Measurements from ENCODE around the gene IREB2. TPM values are rescaled to one million over a fixed set of nuclear protein-coding genes. Genes with fewer than 3 reads are reported as not detected.

Gene IREB2
- polyA plus RNA-seq, 3 donors = 11.7 to 25.5 (median 16.7) TPM

- Histone ChIP-seq H3K27ac (ENCODE audit: low read depth in 1 of 2, low read length in 2 of 2) (no peak overlapping the region), H3K27me3 (ENCODE audit: control insufficient read depth in 2 of 2, insufficient read depth in 2 of 2, low read length in 2 of 2) (no peaks in the 10 kb centered on the region), H3K36me3 (replicated peaks in 1 of 2; ENCODE audit: control insufficient read depth in 1 of 2, insufficient read depth in 2 of 2, low read length in 2 of 2) (no peaks in the 10 kb centered on the region), H3K4me3 (replicated peaks in 1 of 3; ENCODE audit: low read depth in 2 of 3, low read length in 3 of 3) (no peak overlapping the region), H4K20me1 (ENCODE audit: insufficient read depth, low read length) (no peaks in the 10 kb centered on the region), H3K79me2 (ENCODE audit: insufficient read depth, low read length) (no peaks in the 10 kb centered on the region), H3K9me3 (replicated peaks in 1 of 2; ENCODE audit: control insufficient read depth in 1 of 2, insufficient read depth in 1 of 2, low read length in 2 of 2) (no peaks in the 10 kb centered on the region), H3K9ac (ENCODE audit: insufficient read depth, low read length, poor library complexity, severe bottlenecking) (peak overlapping the region; percentile 8), H3K4me2 (replicated peaks; ENCODE audit: extremely low read depth, low read length, poor library complexity, severe bottlenecking) (no peak overlapping the region), H2AFZ (ENCODE audit: insufficient read depth, low read depth, low read length, poor library complexity, severe bottlenecking) (peak overlapping the region; percentile 29), H3K4me1 (ENCODE audit: control insufficient read depth in 1 of 2, insufficient read depth in 2 of 2, low read length in 2 of 2) (peaks cover 23 to 24% of the 10 kb centered on the region in 2 donors)
- H3K36me3 Mint-ChIP-seq = no peaks in the 10 kb centered on the region
- TF ChIP-seq CTCF (IDR thresholded peaks at IDR 0.05) = no peak
- intact Hi-C loops (cut with micrococcal nuclease) = no loop called here
- no peak overlapping the region for H3K4me3 Mint-ChIP-seq
- 79% methylated on average over 25 of the region's 26 CpGs for WGBS (ENCODE audit: insufficient coverage)
- H3K27me3 Mint-ChIP-seq (ENCODE audit: low read depth in 3 of 3) = peaks cover 0 to 1% (median 0%) of the 10 kb centered on the region in 3 donors
- DNase-seq = no peak
- no peak overlapping the region for H3K27ac Mint-ChIP-seq
- H3K4me1 Mint-ChIP-seq = peaks cover 32% of the 10 kb centered on the region
- H3K9me3 Mint-ChIP-seq = peaks cover 0 to 5% (median 0%) of the 10 kb centered on the region in 7 donors
Measured at GRCh38 chr15:78405336-78405924, 32.6 kb upstream of the IREB2 start.

DNA sequence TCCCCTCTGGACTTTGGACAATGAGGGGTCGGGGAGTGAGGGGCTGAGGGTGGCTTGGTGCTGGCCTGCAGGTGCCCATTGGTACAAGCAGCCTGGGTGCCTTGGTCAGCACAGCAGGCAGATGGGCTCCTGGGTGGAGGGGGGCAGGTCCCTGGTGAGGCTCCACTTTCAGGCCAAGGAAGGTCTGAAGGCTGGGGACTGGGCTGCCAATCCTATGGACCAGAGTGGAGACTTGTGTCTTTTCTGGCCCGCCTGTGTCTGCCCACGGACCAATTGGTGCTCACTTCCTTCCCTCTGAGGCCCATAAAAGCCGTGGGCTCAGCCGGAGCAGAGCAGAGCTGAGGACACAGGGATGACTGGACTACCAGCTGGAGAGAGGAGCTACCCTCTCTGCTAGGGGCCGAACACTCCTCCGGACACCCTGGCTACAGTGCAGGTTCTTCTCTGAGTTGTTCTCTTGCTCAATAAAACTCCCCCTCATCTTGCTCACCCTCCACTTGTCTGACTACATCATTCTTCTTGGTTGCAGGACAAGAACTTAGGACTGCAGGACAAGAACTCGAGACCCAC, 31.9 kb upstream of the IREB2 start:
- Mint-ChIP-seq H3K4me1 (peaks cover 32% of the 10 kb centered on the region), H3K4me3 (no peak overlapping the region), H3K27me3 (ENCODE audit: low read depth in 3 of 3) (peaks cover 0 to 1% (median 0%) of the 10 kb centered on the region in 3 donors), H3K36me3 (no peaks in the 10 kb centered on the region), H3K27ac (no peak overlapping the region), H3K9me3 (peaks cover 0 to 5% (median 0%) of the 10 kb centered on the region in 7 donors)
- Histone ChIP-seq H3K4me3 (replicated peaks in 1 of 3; ENCODE audit: low read depth in 2 of 3, low read length in 3 of 3) (no peak overlapping the region), H3K27me3 (ENCODE audit: control insufficient read depth in 2 of 2, insufficient read depth in 2 of 2, low read length in 2 of 2) (no peaks in the 10 kb centered on the region), H3K36me3 (replicated peaks in 1 of 2; ENCODE audit: control insufficient read depth in 1 of 2, insufficient read depth in 2 of 2, low read length in 2 of 2) (no peaks in the 10 kb centered on the region), H3K27ac (ENCODE audit: low read depth in 1 of 2, low read length in 2 of 2) (no peak overlapping the region), H3K4me1 (ENCODE audit: control insufficient read depth in 1 of 2, insufficient read depth in 2 of 2, low read length in 2 of 2) (peaks cover 23% of the 10 kb centered on the region in 2 donors), H2AFZ (ENCODE audit: insufficient read depth, low read depth, low read length, poor library complexity, severe bottlenecking) (no peak overlapping the region), H4K20me1 (ENCODE audit: insufficient read depth, low read length) (no peaks in the 10 kb centered on the region), H3K9ac (ENCODE audit: insufficient read depth, low read length, poor library complexity, severe bottlenecking) (no peak overlapping the region), H3K9me3 (replicated peaks in 1 of 2; ENCODE audit: control insufficient read depth in 1 of 2, insufficient read depth in 1 of 2, low read length in 2 of 2) (no peaks in the 10 kb centered on the region), H3K79me2 (ENCODE audit: insufficient read depth, low read length) (no peaks in the 10 kb centered on the region), H3K4me2 (replicated peaks; ENCODE audit: extremely low read depth, low read length, poor library complexity, severe bottlenecking) (no peak overlapping the region)
- DNase-seq = no peak
- TF ChIP-seq CTCF (IDR thresholded peaks at IDR 0.05) = no peak
- 83% methylated on average over 6 of the region's 8 CpGs for WGBS (ENCODE audit: insufficient coverage)
- intact Hi-C loops (cut with micrococcal nuclease) = no loop called here

Measured in CD14-positive monocyte (primary cell).